ENCODE results near the gene ASPHD1.
"Not testable (repeated sequence)": the region's sequence is repeated elsewhere in the genome, so short reads cannot be mapped to it uniquely, and the experiment has no call there.

ASPHD1 gene

GRCh38 chr16:29858974-29859373 is 41.3 kb upstream of the ASPHD1 start:
- H3K4me3 ChIP-seq (ENCODE audit: low read length), result no peak overlapping the region
- TF ChIP-seq CTCF (conservative IDR thresholded peaks at IDR 0.05; ENCODE audit: low read depth, low read length), result no peak
- DNase-seq (ENCODE audit: low read depth), result no peak

GRCh38 chr16:29860218-29860617 is 40.1 kb upstream of the ASPHD1 start:
- no peak for TF ChIP-seq CTCF (conservative IDR thresholded peaks at IDR 0.05; ENCODE audit: low read depth, low read length)
- DNase-seq (ENCODE audit: low read depth), result no peak
- H3K4me3 ChIP-seq (ENCODE audit: low read length), result no peak overlapping the region

DNA sequence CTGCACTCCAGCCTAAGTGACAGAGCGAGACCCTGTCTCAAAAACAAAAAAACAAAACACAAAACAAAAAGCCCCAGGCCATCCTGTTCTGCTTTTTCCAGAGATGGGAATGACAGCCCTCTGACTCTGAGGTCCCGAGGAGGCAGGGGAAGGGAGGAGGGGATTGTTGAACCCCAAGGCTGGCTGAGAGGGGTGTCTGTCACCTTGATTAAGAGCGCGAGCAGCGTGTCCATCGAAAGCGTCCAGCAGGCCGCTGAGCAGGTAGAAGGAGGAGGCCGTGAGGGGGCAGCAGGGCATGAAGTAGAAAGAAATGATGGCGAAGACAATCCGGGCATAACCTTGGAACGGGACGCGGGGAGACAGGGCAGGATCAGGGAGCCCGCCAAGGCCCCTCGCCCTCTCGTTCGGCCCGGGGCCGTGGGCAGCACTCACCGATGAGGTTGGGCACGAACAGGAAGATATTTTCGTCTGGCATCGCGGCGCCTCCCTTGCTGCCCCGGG is 37.9 kb upstream of the ASPHD1 start:
- H3K4me3 ChIP-seq (ENCODE audit: low read length), result peak overlapping the region; percentile 79
- DNase-seq (ENCODE audit: low read depth), result no peak
- TF ChIP-seq CTCF (conservative IDR thresholded peaks at IDR 0.05; ENCODE audit: low read depth, low read length), result peak; percentile 37

GRCh38 chr16:29862884-29863668 is 37.2 kb upstream of the ASPHD1 start, which contains the start of gene CDIPT:
Gene CDIPT (minus strand): TSS chr16:29863226. CDS start chr16:29862857, 369 bp downstream.
- peak; percentile 92 for DNase-seq (ENCODE audit: low read depth)
- peak within 1 kb of the TSS; percentile 79 for H3K4me3 ChIP-seq (ENCODE audit: low read length)
- peak; percentile 55 for TF ChIP-seq CTCF (conservative IDR thresholded peaks at IDR 0.05; ENCODE audit: low read depth, low read length)

DNA sequence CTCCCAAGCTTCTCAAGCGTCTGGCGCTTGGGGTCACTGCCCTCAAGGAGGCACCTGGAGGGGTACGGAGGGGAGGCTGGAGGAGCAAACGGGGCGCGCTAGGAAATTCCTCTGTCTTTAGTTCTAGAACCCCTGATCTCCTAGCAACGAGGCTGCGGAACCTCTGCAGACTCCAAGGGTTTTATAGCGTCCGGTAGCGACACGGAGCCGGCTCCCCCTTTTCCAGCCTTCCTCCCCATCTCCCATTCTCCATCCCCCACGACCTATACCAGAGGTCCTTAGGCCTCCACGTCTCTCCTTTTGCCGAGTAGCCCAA is 36.7 kb upstream of the ASPHD1 start:
- no peak for TF ChIP-seq CTCF (conservative IDR thresholded peaks at IDR 0.05; ENCODE audit: low read depth, low read length)
- no peak for DNase-seq (ENCODE audit: low read depth)
- H3K4me3 ChIP-seq (ENCODE audit: low read length), result peak overlapping the region; percentile 21

DNA sequence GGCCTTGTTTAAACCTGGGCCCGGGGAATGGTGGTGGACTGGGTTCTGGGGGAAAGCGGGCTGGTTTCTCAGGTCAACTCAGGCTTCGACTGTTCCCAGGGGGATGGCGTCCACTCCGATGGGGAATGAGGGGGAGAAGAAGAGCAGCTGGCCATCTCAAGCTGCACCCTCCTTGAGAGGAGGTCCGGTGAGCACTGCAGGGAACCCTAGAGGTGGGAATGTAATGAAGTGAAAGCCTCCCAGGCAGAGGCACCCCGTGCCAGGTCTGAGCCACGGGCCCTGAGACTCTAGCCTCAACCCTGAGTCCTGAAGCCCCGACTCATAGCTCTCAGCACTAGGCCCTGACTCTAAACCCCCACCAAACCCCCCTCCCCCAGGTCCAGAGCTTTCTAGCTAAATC is 36.1 kb upstream of the ASPHD1 start:
- no peak for DNase-seq (ENCODE audit: low read depth)
- TF ChIP-seq CTCF (conservative IDR thresholded peaks at IDR 0.05; ENCODE audit: low read depth, low read length), result no peak
- no peak overlapping the region for H3K4me3 ChIP-seq (ENCODE audit: low read length)

DNA sequence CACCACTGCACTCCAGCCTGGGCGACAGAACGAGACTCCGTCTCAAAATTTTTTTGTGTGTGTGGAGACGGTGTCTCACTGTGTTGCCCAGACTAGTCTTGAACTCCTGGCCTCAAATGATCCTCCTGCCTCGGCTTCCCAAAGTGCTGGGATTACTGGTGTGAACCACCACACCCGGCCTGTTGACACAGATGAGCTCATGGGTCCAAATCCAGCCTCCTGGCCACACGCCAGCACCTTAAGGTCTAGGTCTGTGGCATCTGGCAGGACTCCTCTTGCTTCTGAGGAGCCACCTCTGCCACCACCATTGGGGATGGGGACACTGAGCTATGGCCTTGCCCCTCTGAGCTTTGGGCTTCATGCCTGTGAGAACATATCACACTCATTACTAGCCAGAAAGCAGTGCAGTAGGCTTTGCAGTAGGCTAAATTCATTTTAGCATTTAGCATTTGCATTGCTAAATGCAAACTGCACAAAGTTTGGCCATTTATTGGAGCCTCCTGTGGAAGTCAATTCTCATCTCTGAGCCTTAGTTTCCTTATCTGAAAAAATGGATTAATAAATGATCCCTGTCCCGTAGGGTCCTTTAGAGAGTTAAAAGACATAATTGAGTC is 31.8 kb upstream of the ASPHD1 start:
- TF ChIP-seq CTCF (conservative IDR thresholded peaks at IDR 0.05; ENCODE audit: low read depth, low read length), result no peak
- no peak overlapping the region for H3K4me3 ChIP-seq (ENCODE audit: low read length)
- no peak for DNase-seq (ENCODE audit: low read depth)

DNA sequence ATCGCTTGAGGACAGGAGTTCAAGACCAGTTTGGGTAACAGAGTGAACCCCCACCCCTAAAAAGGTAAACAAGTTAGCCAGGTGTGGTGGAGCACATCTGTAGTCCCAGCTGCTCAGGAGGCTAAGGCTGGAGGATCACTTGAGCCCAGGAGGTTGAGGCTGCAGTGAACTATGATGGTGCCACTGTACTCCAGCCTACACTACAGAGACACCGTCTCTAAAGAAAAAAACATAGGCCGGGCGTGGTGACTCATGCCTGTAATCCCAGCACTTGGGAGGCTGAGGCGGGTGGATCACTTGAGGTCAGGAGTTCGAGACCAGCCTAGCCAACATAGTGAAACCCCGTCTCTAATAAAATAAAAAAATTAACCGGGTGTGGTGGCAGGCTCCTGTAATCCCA is 31.2 kb upstream of the ASPHD1 start:
- DNase-seq (ENCODE audit: low read depth); H3K4me3 ChIP-seq (ENCODE audit: low read length): not testable (repeated sequence)
